ENCODE data around the gene SETDB1. TPM values are rescaled to one million over a fixed set of nuclear protein-coding genes. Genes with fewer than 3 reads are reported as not detected.

The SETDB1 gene
- total and polyA plus RNA-seq, 2 of the 8 experiments (the other 6 are each of a cell fraction or from before 2014, with no cell fraction given), result 27.5 to 48.8 TPM

- no peak overlapping the region for H4K91ac ChIP-seq (replicated peaks; ENCODE audit: insufficient read length, low read length)
- no peak overlapping the region for H3K14ac ChIP-seq (ENCODE audit: insufficient read length)
- H2BK120ac ChIP-seq (replicated peaks; ENCODE audit: low read depth, low read length), result no peak overlapping the region
- H3K18ac ChIP-seq (ENCODE audit: extremely low read depth, low read length), result no peak overlapping the region
- no peaks in the 10 kb centered on the region for H3K4me1 ChIP-seq (replicated peaks in 1 of 4; ENCODE audit: control insufficient read depth in 3 of 4, insufficient read depth in 4 of 4, low read length in 3 of 4)
- no peak overlapping the region for H2BK12ac ChIP-seq (ENCODE audit: low read depth, low read length)
- no peaks in the 10 kb centered on the region for H3K79me2 ChIP-seq (ENCODE audit: control insufficient read depth in 1 of 2, insufficient read depth in 2 of 2, low read length in 2 of 2)
- H3K4ac ChIP-seq (replicated peaks; ENCODE audit: insufficient read length, low read depth, low read length), result no peak overlapping the region
- H3K4me2 ChIP-seq (ENCODE audit: insufficient read depth in 1 of 2, low read depth in 2 of 2, low read length in 2 of 2), result no peak overlapping the region
- 87% methylated on average over 5 of the region's 5 CpGs; no CpG with 5 or more reads in 1 of the 2 experiments for WGBS, 2 experiments (ENCODE audit: extremely low coverage in 1 of 2, insufficient coverage in 1 of 2, insufficient read length in 1 of 2, insufficient replicate concordance in 2 of 2, low coverage in 1 of 2, low lambda C conversion rate in 2 of 2, missing lambda C conversion rate in 1 of 2)
- ChIA-PET CTCF (ENCODE audit: partially characterized antibody) (no interaction called here), POLR2A (ENCODE audit: partially characterized antibody) (interaction anchor here (0.6 to 0.9 kb wide), 2 partner anchors 9 to 27 kb away, joined by 3 read pairs; no protein-coding TSS in a partner anchor)
- no peaks in the 10 kb centered on the region for H4K20me1 ChIP-seq (replicated peaks in 1 of 2; ENCODE audit: control insufficient read depth in 1 of 2, insufficient read depth in 2 of 2, low read length in 2 of 2)
- no peak overlapping the region for H4K8ac ChIP-seq (ENCODE audit: extremely low read depth, insufficient read depth, low read length)
- H4K5ac ChIP-seq (ENCODE audit: insufficient read length, low read depth, low read length), result no peak overlapping the region
- no peak overlapping the region for H2BK5ac ChIP-seq (ENCODE audit: low read depth, low read length)
- H3K36me3 ChIP-seq (ENCODE audit: control insufficient read depth in 2 of 4, insufficient read depth in 4 of 4, low read length in 3 of 4), result peaks cover 29 to 84% (median 64%) of the 10 kb centered on the region in 4 experiments
- H3K23me2 ChIP-seq (ENCODE audit: low read depth, low read length), result no peaks in the 10 kb centered on the region
- H3K23ac ChIP-seq (ENCODE audit: insufficient read length), result no peak overlapping the region
- H3K27me3 ChIP-seq (replicated peaks in 1 of 4; ENCODE audit: control insufficient read depth in 3 of 4, extremely low read depth in 1 of 4, insufficient read depth in 3 of 4, low read length in 3 of 4), result no peaks in the 10 kb centered on the region
- no peak overlapping the region for H2BK20ac ChIP-seq (ENCODE audit: low read length)
- H2AFZ ChIP-seq (ENCODE audit: low read length), result no peak overlapping the region
- DNase-seq (ENCODE audit: low read depth in 1 of 2, low spot score in 2 of 2) (no peak), FAIRE-seq (no peak)
- no peak overlapping the region for H2BK15ac ChIP-seq (ENCODE audit: low read length)
- H3K9ac ChIP-seq (replicated peaks in 1 of 4; ENCODE audit: extremely low read depth in 1 of 4, low read depth in 3 of 4, low read length in 3 of 4), result no peak overlapping the region
- no peaks in the 10 kb centered on the region for H3K79me1 ChIP-seq (ENCODE audit: low read depth, low read length)
- no peak overlapping the region for H3K4me3 ChIP-seq (ENCODE audit: extremely low read depth in 1 of 4, insufficient read depth in 2 of 4, low read depth in 3 of 4, low read length in 4 of 4)
- H2AK5ac ChIP-seq (ENCODE audit: low read depth, low read length), result no peak overlapping the region
- no peak overlapping the region for H3K27ac ChIP-seq (ENCODE audit: low read depth, low read length)
- H3K9me3 ChIP-seq (ENCODE audit: insufficient read depth in 2 of 2, low read depth in 1 of 2, low read length in 1 of 2), result no peaks in the 10 kb centered on the region
- no peak overlapping the region for H3K56ac ChIP-seq (replicated peaks; ENCODE audit: insufficient read length, low read depth, low read length)
- no peak for TF ChIP-seq NANOG (IDR thresholded peaks at IDR 0.05; ENCODE audit: insufficient read depth, low read depth, low read length, poor library complexity, severe bottlenecking)
- TF ChIP-seq CHD1 (IDR thresholded peaks at IDR 0.05; ENCODE audit: low read depth, low read length), result no peak
- no peak for TF ChIP-seq KDM5A (IDR thresholded peaks at IDR 0.05; ENCODE audit: low read length)
- no peak for TF ChIP-seq ATF3 (IDR thresholded peaks at IDR 0.05; ENCODE audit: insufficient read depth, low read depth, low read length)
- TF ChIP-seq RBBP5 (IDR thresholded peaks at IDR 0.05; ENCODE audit: borderline replicate concordance, low read depth, low read length), result no peak
- TF ChIP-seq CTCF (IDR thresholded peaks at IDR 0.05; ENCODE audit: control extremely low read depth in 1 of 3, insufficient read depth in 1 of 3, low read depth in 1 of 3, low read length in 3 of 3), result no peak
- TF ChIP-seq ATF2 (IDR thresholded peaks at IDR 0.05; ENCODE audit: low read length), result no peak
- TF ChIP-seq TBP (IDR thresholded peaks at IDR 0.05; ENCODE audit: low read depth, low read length), result no peak
- no peak for TF ChIP-seq KDM1A (IDR thresholded peaks at IDR 0.05; ENCODE audit: borderline replicate concordance, low read length)
Measured at GRCh38 chr1:150944856-150945255, 18.7 kb downstream of the SETDB1 start.

Measured in H1 (cell line).